ENCODE results near the gene VWA5A. TPM values are rescaled to one million over a fixed set of nuclear protein-coding genes. Genes with fewer than 3 reads are reported as not detected.

VWA5A gene
- total and polyA plus RNA-seq, 2 donors (not counting 1 experiment from before 2014, with no cell fraction given), result 11.9 to 22.3 TPM

GRCh38 chr11:124108156-124108555 is 7.1 kb upstream of the VWA5A start:
- H3K79me2 ChIP-seq (ENCODE audit: control insufficient read depth, insufficient read depth, low read length), result no peaks in the 10 kb centered on the region
- no peak for TF ChIP-seq EZH2 (IDR thresholded peaks at IDR 0.05; ENCODE audit: low read length, missing control alignments)
- TF ChIP-seq CTCF (conservative IDR thresholded peaks at IDR 0.05 in 1 of 2, IDR thresholded peaks at IDR 0.05 in 1 of 2; ENCODE audit: low read depth in 1 of 2, low read length in 2 of 2), result peak; percentile 11 to 45
- no peak overlapping the region for H2AFZ ChIP-seq (ENCODE audit: low read length)
- no peak overlapping the region for H3K27ac ChIP-seq (ENCODE audit: insufficient read depth, low read length)
- H4K20me1 ChIP-seq (ENCODE audit: control insufficient read depth, extremely low read depth, insufficient read depth, low read length), result no peaks in the 10 kb centered on the region
- no peak overlapping the region for H3K4me3 ChIP-seq (replicated peaks in 1 of 4; ENCODE audit: control extremely low read depth in 1 of 4, insufficient read depth in 1 of 4, low read depth in 3 of 4, low read length in 4 of 4)
- peak; percentile 28 to 55 for DNase-seq (ENCODE audit: low read depth in 2 of 2)
- H3K4me1 ChIP-seq (ENCODE audit: control insufficient read depth, extremely low read depth, insufficient read depth, low read length), result no peaks in the 10 kb centered on the region
- no peaks in the 10 kb centered on the region for H3K9me3 ChIP-seq (ENCODE audit: control insufficient read depth, insufficient read depth, low read depth, low read length)
- no peaks in the 10 kb centered on the region for H3K36me3 ChIP-seq (ENCODE audit: control insufficient read depth, insufficient read depth, low read length)
- H3K9ac ChIP-seq (ENCODE audit: insufficient read depth, low read length), result no peak overlapping the region
- no peak overlapping the region for H3K4me2 ChIP-seq (ENCODE audit: extremely low read depth, insufficient read depth, low read length)
- H3K27me3 ChIP-seq (ENCODE audit: control insufficient read depth, insufficient read depth, low read length), result no peaks in the 10 kb centered on the region

- no peak for TF ChIP-seq CTCF (conservative IDR thresholded peaks at IDR 0.05 in 1 of 2, IDR thresholded peaks at IDR 0.05 in 1 of 2; ENCODE audit: low read depth in 1 of 2, low read length in 2 of 2)
- TF ChIP-seq EZH2 (IDR thresholded peaks at IDR 0.05; ENCODE audit: low read length, missing control alignments), result no peak
- Histone ChIP-seq H3K36me3 (ENCODE audit: control insufficient read depth, insufficient read depth, low read length) (no peaks in the 10 kb centered on the region), H4K20me1 (ENCODE audit: control insufficient read depth, extremely low read depth, insufficient read depth, low read length) (no peaks in the 10 kb centered on the region), H2AFZ (ENCODE audit: low read length) (no peak overlapping the region), H3K4me2 (ENCODE audit: extremely low read depth, insufficient read depth, low read length) (no peak overlapping the region), H3K27me3 (ENCODE audit: control insufficient read depth, insufficient read depth, low read length) (no peaks in the 10 kb centered on the region), H3K4me3 (replicated peaks in 1 of 4; ENCODE audit: control extremely low read depth in 1 of 4, insufficient read depth in 1 of 4, low read depth in 3 of 4, low read length in 4 of 4) (no peak overlapping the region), H3K79me2 (ENCODE audit: control insufficient read depth, insufficient read depth, low read length) (no peaks in the 10 kb centered on the region), H3K9me3 (ENCODE audit: control insufficient read depth, insufficient read depth, low read depth, low read length) (no peaks in the 10 kb centered on the region), H3K27ac (ENCODE audit: insufficient read depth, low read length) (no peak overlapping the region), H3K9ac (ENCODE audit: insufficient read depth, low read length) (no peak overlapping the region), H3K4me1 (ENCODE audit: control insufficient read depth, extremely low read depth, insufficient read depth, low read length) (no peaks in the 10 kb centered on the region)
- DNase-seq (ENCODE audit: low read depth in 2 of 2), result no peak
Observed at GRCh38 chr11:124109377-124109776, 5.9 kb upstream of the VWA5A start.

- no peak overlapping the region for H3K4me2 ChIP-seq (ENCODE audit: extremely low read depth, insufficient read depth, low read length)
- H3K4me3 ChIP-seq (replicated peaks in 1 of 4; ENCODE audit: control extremely low read depth in 1 of 4, insufficient read depth in 1 of 4, low read depth in 3 of 4, low read length in 4 of 4), result no peak overlapping the region
- no peaks in the 10 kb centered on the region for H3K9me3 ChIP-seq (ENCODE audit: control insufficient read depth, insufficient read depth, low read depth, low read length)
- no peak overlapping the region for H2AFZ ChIP-seq (ENCODE audit: low read length)
- no peak for DNase-seq (ENCODE audit: low read depth in 2 of 2)
- H4K20me1 ChIP-seq (ENCODE audit: control insufficient read depth, extremely low read depth, insufficient read depth, low read length), result no peaks in the 10 kb centered on the region
- TF ChIP-seq EZH2 (IDR thresholded peaks at IDR 0.05; ENCODE audit: low read length, missing control alignments) (no peak), CTCF (conservative IDR thresholded peaks at IDR 0.05 in 1 of 2, IDR thresholded peaks at IDR 0.05 in 1 of 2; ENCODE audit: low read depth in 1 of 2, low read length in 2 of 2) (no peak)
- no peaks in the 10 kb centered on the region for H3K27me3 ChIP-seq (ENCODE audit: control insufficient read depth, insufficient read depth, low read length)
- H3K79me2 ChIP-seq (ENCODE audit: control insufficient read depth, insufficient read depth, low read length), result no peaks in the 10 kb centered on the region
- H3K9ac ChIP-seq (ENCODE audit: insufficient read depth, low read length), result no peak overlapping the region
- peaks cover 2% of the 10 kb centered on the region for H3K4me1 ChIP-seq (ENCODE audit: control insufficient read depth, extremely low read depth, insufficient read depth, low read length)
- no peak overlapping the region for H3K27ac ChIP-seq (ENCODE audit: insufficient read depth, low read length)
- no peaks in the 10 kb centered on the region for H3K36me3 ChIP-seq (ENCODE audit: control insufficient read depth, insufficient read depth, low read length)
Observed at GRCh38 chr11:124110201-124110600, 5.0 kb upstream of the VWA5A start.

Data from fibroblast of lung (primary cell).